HG03175 (cell line): ENCODE data around the gene TOX2.

ENCODE experiments used
- ATAC-seq: cut with Tn5 transposase; IDR thresholded peaks from one replicate; pipeline ENCODE4 v1.9.1; 2021; ENCODE audit warnings: mild to moderate bottlenecking, moderate library complexity; ENCODE audit not compliant: unreplicated experiment

TOX2 gene

GRCh38 chr20:44052166-44052565 is 137.5 kb downstream of the TOX2 start:
- ATAC-seq, result no peak

- ATAC-seq, result no peak
Observed at GRCh38 chr20:44053046-44053445, 138.4 kb downstream of the TOX2 start.

DNA sequence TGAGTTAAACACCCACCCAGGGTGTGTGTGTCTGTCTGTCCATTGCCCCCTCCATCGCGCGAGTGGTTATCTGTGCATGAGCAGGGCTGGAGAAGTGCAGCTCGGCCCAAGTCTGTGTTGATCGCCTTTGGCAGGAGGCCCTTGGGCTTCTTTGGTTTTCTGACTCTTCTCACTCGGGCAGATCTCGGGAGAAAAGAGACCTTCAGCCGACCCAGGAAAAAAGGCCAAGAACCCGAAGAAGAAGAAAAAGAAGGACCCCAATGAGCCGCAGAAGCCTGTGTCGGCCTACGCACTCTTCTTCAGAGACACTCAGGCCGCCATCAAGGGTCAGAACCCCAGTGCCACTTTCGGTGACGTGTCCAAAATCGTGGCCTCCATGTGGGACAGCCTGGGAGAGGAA is 139.5 kb downstream of the TOX2 start:
- no peak for ATAC-seq

GRCh38 chr20:44054849-44055248 is 140.2 kb downstream of the TOX2 start:
- no peak for ATAC-seq

- no peak for ATAC-seq
Observed at GRCh38 chr20:44056010-44056698, 141.5 kb downstream of the TOX2 start.

DNA sequence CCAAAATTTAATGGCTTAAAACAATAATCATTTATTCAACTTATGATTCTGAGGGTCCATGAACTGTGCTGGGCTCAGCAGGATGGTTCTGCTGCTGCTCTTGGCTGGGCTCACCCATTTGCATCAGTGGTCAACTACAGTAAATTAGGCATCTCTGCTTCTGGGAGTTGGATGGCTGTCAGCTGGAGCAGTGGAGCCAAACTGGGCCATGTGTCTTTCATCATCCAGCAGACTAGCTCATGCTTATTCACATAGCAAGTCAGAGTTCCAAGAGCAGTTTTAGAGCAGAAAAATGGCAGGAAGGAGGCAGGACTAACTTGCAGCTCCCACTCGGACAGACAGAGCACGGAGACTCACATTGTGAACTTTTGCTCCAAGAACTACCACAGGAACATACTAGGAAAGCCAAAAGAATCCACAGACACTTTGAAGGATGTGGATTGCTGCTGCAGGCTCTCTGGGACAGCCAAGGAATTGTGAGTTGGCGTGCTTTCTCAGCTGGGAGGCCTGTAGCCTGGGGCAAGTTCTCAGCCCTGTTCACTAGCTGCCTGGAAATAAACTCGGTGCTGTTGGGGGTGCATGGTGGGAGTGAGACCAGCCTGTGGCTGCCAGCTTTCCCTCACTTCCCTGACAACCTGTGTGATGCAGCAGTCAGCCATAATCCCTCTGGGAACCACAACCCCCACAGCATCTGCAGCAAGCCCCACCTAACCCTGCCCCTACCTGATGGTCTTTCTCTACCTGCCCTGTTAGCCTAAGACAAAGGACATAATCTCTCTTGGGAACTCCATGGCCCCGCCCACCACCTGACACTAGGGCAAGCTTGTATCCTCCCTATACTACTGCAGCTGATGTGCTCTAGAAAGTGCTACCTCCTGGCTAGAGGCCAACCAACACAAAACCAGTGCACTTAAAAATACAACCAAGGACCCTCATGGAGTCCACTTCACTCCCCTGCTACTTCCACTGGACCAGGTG is 143.3 kb downstream of the TOX2 start:
- no peak for ATAC-seq

- no peak for ATAC-seq
Observed at GRCh38 chr20:44064501-44065400, 150.1 kb downstream of the TOX2 start.

- ATAC-seq, result no peak
Observed at GRCh38 chr20:44065401-44066340, 151.0 kb downstream of the TOX2 start.

DNA sequence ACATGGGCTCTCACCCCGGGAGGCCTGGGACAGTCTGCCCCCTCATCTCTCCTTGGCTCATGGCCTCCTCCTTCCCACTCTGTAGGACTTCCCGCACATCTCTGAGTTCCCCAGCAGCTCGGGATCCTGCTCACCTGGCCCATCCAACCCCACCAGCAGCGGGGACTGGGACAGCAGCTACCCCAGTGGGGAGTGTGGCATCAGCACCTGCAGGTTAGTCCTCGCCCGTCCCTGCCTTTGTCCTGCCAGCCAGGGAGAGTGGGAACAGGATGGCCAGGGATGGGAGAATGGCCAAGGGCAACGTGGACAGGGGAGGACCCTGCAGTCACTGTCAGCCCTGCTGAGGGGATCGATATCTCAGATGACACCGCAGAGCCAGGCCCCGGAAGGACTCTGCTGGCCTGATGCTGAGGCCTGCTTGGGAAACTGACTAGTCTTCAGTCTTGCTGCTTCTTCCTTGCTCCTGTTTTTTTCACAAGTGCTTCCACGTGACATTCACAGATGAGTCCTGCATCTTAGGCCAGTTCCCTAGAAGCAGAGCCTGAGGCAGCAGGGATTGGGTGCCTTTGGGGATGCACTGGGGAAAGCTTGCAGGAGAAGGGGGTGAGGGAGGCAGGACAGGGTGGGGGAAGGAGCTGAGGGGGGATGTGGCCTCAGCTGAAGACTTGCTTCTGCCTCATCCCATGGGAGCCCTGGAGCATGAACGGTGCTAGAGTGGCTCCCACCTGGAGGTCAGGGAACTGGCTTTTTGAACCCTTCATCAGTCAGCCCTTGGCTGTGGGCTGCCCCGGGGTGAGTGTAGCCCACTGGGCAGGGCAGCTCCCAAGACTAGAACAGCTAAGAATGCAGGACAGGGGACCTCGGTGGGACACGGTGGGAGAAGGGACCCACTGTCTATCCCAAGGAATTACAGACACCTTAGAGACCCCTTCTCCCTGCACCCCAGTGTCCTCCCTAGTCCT is 152.3 kb downstream of the TOX2 start:
- ATAC-seq, result no peak

DNA sequence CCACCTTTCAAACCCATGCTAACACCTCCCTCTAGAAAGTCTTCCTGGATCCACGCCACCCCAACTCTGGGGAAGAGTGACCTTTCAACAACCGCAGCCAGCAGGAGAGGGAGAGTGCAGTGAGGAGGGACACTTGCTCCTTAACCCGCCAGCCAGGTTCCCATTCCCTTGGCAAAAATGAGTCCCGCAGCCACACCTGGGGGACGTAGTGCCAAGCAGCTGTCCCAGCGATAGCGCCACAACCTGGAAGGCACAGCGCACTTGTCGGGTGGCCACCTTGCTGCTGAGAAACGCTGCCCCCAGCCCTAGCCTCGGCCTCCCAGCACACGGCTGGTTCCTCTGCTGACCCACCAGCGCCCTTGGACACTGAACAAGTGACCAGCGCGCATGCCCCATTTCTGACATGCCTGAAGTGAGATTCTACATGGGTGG is 153.0 kb downstream of the TOX2 start:
- no peak for ATAC-seq

DNA sequence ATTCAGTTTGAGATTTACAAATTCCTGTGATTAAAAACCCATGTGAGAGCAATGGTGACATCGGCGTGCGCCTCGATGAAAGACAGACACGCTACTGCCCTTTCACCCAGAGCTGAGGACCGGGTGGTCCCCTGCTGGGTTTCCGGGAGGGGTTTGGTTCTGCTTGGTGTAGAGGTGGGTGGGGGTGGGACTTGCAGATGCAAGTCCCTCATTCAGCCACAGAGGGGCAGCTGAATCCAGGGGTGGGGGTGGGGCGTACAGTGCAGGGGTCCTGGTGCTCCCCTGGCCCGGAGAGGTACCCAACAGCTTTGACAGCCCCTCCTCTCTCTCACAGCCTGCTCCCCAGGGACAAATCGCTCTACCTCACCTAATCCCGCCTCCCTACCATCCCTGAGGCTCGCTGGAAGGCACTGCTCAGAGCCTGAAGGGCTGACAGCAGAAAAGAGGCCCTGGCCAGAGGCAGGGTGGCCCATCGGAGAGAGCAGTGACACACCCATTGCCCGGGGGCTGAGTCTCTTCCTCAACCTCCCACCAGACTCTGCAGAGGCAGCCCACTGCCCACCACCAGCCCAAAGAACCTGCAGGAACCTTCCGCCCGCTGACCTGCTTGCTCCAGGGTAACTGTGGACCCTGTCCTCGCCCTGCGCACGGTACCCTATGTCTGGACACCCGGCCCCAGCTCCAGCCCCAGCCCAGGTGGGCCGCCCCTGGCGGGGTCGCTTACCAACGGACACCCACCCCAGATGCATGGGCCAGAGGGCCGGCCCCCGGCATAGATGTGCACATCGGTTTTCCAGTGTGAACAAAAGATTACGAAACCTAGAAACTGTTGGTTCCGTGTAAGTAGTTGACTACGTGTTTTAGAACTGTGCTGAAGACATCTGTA is 153.9 kb downstream of the TOX2 start:
- peak; percentile 11 for ATAC-seq

DNA sequence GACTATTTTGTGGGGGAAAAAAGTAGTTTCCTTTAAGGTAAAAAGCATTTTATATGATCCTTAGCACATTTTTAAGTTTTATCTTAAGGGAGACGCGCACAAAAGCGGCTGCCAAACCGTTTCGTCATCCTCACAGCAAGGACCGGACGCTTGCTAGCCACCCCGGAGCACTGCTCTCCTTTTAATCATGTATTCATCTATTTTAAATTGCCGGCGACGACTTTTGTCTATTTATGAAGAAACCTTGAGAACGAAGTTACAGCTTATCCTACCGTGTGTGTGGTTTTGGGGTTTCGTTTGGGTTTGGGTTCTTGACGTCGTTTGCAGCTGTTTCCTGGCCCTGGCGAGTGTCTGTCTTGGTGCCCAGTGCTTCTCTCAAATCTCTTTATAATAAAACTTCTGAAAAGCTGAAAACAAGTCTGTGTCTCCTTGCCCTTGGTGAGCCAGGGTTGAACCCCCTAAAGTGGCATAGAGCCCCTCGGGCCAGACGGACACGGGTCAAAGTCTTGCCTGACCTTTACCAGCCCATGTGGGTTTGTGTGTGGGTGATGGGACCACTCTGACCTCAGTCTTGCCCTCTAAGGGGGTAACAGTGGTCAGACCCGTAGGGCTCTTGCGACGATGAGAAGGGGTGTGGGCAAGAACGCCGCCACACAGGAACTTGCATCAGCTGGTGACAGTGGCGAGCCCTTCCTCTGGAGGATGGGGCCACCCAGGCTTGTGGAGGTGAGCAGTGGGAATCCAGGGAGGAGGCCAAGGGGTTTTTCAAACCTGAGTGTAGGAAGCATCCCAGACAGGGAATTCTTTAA is 154.8 kb downstream of the TOX2 start:
- ATAC-seq, result peak; percentile 58

DNA sequence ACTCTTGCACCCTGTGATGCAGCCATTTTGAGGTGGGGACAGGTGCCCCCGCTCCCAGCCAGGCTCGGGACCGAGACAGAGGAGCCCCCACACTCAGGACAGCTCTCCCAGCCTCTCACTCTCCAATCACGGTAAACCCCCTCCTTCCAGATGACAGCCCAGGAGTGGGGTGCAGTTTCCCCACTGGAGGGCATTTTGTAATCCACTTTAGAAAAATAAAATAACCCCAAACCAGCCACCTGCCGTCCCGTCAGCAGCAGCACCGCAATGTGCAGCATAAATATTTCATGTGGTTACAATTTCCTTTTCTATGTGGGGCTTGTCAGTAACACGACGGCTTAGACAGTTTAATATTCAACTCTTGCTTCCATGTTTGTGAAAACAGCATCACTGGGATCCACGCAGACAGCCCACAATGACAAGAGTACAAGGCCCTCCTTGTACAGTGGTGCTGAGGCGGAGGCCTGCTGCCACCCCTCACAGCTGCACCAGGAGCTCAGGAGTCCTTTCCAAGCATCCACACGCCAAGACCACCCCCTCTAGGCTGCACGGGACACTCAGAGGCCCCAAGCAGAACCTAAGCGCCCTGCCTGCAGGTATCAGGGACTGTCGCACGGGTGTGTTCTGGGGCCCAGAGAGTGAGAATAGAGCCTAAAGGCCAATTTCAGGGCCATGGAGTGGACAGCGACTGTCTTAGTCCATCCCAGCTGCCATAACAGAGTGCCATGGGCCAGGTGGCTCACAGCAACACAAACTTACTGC is 155.7 kb downstream of the TOX2 start:
- ATAC-seq, result no peak

DNA sequence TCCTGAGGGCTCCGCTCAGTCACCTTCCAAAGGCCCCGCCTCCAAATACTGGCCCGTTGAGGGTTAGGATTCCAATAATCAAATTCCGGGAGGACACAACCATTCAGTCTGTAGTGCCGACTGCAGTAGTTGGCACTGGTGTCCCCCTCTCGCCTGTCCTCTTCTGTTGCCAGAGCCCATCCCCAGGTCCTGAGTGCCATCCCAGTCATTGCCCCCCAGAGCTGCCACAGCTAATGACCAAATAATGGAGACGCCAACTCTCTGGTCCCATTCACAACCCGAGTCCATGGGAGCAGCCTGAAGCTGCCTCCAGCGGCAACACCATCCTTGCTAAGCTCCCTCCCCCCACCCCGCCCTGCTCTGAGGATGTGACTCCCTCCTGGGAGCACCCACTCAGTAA is 156.4 kb downstream of the TOX2 start:
- no peak for ATAC-seq

DNA sequence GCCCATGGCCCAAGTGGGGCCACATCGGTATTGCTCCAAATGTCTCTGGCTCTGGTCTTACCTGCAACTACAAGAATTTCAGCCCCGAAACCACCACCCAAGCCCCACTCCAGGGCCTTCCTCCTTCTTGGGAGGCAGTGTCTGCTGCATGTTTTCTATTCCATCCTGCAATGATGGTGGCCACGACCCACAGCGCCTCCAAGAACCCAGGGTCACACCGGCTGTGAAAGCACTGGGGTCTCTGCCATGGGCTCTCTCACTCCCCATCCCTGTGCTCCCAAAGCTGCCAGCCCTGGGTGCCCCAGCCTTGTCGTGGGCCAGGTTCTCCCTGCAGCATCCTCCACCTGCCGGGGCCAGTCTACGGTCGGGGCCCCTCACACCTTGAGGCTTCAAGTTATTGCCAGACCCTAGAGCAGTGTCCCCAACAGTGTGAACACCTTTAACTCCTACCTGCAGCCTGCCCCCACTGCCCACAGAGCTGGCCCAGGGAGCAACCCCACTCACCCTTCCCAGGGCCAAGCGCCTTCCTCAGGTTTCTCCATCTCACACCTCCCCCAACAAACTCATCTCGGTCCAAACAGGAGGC is 157.0 kb downstream of the TOX2 start:
- ATAC-seq, result no peak

DNA sequence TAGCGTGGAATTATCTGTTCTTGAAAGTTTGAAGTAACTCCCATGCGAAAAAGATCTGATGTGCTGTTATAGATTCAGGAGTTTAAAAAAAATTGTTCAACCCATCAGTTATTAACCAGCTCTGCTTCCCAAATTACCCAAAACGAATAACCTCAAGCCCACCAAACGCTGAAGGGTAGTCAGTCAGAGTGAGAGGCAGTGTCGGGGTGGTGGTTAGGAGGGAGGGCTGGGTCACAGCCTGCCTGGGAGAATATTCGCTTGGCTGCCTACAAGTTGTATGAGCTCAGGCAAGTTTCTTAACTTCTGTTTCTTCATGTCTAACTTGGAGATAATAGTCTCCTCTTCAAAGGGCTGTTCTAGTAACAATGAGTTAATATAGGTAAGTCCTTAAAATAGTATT is 157.7 kb downstream of the TOX2 start:
- no peak for ATAC-seq
